ENCODE results near the gene HFE. TPM values are rescaled to one million over a fixed set of nuclear protein-coding genes. Genes with fewer than 3 reads are reported as not detected.

Gene HFE
- total RNA-seq, 1 experiment from 2014 or later, result 9.1 TPM

DNA sequence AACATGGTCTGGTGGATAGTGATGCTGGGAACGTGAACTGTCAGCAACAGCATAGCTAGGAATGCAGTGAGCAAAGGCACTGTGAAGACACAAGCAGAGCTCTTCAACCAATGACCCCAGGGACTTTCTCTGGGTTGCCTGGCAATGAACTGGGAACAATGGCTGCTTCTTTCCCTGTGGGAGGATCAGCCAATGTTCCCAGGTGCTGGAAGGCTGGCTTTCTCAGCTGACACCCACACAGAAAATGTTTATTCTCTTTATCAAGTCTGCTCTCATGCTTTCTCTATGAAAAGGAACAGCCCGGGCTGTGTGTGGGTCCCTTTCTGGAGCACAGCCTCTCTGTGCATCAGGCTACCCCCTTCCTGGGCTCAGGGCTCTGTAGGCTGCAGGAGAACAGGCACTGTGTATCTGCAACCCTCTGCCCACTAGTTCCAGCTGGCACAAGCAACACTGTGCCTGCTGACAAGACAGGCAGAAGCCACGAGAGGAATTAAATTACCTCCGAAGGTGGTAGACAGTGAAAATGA is 54.2 kb downstream of the HFE start:
- Histone ChIP-seq H3K27me3 (no peaks in the 10 kb centered on the region), H3K4me3 (no peak overlapping the region), H3K36me3 (no peaks in the 10 kb centered on the region), H3K9me3 (no peaks in the 10 kb centered on the region)
- DNase-seq, result no peak

DNA sequence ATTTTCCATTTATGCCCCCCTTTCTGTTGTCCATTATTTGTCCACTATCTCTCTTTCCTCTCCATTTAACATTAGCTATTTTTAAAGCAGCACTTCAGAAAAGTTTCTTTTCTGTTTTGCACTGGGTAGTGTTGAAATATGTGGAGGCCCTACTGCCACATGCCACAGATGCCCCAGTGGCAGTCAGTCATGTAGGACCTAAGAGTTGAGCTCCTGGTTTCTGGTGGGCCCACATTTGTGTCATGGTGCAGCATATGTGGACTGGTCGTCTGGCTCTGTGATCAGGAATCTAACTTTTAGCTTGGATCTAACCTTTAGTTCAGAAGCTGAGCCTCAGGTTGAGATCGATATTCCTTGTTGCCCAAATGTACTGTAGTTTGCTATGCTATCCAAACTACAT is 54.8 kb downstream of the HFE start:
- no peak for DNase-seq
- Histone ChIP-seq H3K4me3 (no peak overlapping the region), H3K36me3 (no peaks in the 10 kb centered on the region), H3K27me3 (no peaks in the 10 kb centered on the region), H3K9me3 (no peaks in the 10 kb centered on the region)

Other genes with a start within 250 kb of the HFE start
- gene SLC17A3, start 213.2 kb upstream of the HFE start, total RNA-seq (2014; rRNA removed; shearing (Covaris generic); ENCODE audit: low replicate concordance), result 0.86 TPM in 1 of 2 replicates, not detected in the other
- gene SLC17A2, start 156.7 kb upstream of the HFE start, total RNA-seq (2014; rRNA removed; shearing (Covaris generic); ENCODE audit: low replicate concordance), result not detected in 2 replicates
- gene TRIM38, start 124.6 kb upstream of the HFE start, total RNA-seq (2014; rRNA removed; shearing (Covaris generic); ENCODE audit: low replicate concordance), result 1.4 and 1.8 TPM in 2 replicates